Measurements from ENCODE around the gene CACNG6.

GRCh38 chr19:53992815-53993214 is 1.4 kb downstream of the CACNG6 start:
- no peak for TF ChIP-seq CTCF (IDR thresholded peaks at IDR 0.05)
- TF ChIP-seq POLR2A (IDR thresholded peaks at IDR 0.05): no peak

Data from breast epithelium (tissue), 3 donors.